ENCODE results near the gene MAB21L4.
A peak's percentile ranks its signal among the peaks of the same experiment; 100 is the strongest.

MAB21L4 gene

DNA sequence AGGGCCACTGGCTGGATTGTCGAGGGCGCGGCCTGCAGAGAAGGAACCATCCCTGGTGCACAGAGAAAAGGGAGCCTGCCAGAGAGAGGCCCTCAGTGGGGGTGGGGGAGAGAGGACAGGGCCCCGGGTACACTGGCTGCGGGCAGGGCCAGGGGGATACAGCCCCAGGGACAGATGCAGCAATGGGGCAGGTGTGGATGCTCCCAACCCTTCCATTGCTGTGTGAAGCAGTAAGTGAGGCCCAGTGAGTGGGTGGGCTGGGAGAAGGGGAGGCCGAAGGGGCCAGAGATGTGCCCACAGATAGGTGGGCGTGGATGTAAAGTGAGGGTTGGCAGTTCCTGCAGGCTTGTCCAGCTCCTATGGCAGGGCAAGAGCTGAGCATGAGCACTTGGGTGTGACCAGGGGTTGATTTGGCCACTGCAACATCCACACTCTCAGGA lies 19.9 kb downstream of the MAB21L4 start:
- no peak for DNase-seq

DNA sequence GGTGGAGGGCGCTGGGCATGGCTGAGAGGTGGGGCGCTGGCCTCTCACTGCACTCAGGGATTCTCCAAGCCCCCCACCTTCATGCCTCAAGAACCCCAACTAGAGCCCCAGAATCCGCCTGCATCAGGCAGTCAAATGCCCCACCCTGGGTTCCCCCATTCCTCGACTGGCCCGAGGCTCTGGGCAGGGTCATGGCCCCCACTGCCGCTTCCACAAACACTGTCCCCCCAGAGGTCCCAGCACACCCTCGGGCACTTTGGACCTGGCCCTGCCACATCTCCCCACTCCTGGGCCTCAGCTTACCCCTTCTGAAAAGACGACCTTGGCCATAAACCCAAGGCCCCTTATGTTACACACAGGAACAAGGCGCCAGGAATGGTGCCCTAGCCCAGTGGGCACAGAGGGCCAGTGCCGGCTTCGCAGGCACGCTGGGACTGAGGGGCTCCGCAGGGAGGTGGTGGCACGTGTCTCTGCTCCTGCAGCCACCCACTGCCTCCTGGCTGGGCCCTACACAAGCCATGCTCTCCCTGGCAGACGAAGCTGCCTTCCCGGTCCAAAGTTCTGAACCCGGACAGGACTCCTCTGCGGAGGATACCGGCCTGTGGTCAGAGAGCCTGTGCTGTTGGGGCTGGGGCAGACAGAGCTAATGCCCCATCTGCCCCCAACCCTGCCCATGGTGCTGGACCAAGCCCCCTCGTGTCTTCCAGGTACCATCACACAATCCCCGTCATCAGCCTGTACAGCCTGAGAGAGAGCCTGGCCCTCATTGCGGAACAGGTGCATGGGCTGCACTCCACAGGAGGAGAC lies 20.5 kb downstream of the MAB21L4 start:
- no peak for DNase-seq

DNA sequence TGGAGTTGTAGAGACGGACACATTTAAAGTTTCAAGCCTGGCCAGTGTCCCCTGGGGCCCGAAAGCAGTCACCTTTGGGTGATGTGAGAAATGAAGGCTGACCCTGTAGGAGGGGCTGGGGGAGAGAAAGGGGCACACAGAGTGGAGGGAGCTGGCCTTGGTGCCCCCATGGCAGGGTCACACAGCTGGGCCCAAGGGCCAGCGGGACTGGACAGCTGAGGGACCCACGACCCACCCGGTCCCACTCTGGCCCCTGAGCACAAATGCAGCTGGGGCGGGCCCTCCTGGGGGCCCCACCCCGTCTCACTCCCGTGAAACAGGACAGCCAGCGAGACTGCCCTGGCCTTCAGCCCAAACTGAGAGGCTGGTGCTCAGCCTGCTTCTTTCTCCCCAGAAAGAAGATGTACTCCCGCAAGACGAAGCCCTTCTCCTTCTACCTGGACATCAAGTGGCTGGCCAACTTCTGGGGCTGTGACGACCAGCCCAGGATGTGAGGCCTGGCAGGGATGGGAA lies 21.2 kb downstream of the MAB21L4 start:
- no peak for DNase-seq

DNA sequence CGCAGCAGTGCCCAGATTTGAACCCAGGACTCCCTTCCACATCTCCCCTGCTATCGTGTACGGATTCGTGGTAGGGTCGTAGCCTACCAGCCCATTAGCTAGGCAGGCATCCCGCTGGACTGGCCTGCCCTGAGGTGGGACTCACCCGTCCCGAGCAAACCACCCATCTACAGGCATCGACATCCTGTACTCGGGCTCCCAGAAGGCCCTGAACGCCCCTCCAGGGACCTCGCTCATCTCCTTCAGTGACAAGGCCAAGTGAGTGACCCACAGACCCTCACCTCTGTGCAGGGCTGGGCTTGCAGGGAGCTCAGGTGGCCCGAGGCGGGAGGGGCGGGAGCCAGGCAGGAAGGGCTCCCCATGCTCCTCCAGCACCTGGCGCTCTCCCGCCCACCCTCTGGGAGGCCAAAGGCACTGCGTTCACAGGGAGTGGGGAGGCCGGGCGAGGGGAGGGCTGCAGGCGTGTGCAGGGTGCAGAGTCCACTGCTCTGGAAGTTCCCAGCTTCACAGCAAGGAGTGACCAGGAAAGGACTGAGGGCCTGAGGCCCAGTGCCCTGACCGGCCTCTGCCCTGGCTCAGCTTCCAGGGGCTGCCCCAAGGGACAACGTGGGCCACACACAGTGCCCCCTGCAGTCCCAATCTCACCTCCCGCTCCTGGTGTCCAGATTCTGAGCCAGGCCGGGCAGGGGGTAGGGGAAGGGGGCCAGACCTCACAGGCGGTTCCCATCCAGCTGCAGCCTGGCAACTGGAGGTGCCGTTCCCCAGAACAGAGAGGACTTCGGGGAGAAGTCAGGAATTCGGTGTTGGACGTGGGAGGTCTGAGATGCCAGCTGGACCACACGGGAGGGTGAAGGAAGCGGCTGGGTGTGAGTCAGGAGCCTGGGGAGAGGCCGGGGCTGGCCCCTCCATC lies 21.9 kb downstream of the MAB21L4 start:
- no peak for DNase-seq

DNA sequence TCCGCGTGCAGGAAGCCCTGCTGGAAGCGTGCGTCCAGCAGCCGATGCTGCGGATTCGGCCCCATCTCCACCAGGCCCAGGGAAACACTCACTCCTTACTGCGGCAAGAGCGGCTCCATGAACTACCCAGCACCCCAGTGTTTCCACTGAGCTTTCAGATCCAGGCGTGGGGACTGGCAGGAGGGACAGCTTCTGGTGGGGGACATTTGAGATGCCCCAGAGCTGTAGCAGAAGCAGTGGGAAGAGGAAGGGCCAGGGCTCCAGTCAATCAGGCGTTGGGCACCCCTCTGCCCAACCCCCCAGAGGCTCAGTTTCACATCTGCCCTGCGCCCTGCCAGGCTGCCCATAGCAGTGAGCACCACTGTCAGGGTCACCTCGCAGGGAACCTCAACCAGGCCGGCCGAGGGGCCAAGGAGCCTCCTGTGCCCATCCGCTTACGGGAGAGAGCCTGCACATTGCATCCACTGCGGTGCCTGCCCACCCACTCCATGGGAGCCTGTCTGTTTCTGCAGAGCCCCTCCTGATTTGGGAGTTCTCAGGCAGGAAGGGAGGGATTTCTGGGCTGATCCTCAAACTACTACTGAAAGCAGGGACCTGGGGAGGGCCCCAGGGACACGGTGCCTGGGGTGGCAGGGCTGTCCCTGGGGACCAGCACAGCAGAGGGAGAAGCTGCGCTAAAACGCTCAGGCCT lies 22.7 kb downstream of the MAB21L4 start:
- no peak for DNase-seq

DNA sequence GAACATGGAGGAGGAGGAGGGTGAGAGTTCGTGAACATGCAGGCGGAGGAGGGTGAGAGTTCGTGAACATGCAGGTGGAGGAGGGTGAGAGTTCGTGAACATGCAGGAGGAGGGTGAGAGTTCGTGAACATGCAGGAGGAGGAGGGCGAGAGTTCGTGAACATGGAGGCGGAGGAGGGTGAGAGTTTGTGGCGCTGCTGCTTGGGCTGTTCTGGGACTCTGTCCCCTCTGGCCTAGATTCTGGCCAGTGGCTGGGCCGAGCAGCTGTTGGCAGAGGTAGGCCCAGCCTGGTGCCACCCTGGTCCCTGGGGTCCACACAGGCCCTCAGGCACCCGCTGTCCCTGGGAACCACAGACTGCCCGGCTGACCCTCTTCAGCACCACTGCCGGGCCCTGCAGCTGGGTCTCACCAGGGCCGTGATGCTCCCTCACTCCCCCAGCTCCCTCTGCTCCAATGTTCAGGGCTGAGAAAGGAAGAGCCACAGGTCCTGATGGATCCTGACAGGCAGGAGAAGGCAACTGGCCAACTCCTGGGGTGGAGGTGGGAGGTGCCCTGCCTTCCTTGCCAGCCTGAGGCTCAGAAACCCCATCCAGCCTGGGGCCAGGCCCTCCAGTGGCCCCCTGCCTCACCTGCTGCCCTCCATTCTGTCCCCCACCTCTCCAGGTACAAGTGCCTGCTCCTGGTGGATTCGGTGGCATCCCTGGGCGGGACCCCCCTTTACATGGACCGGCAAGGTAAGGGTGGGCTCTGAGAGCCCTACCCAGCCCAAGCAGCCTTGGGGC lies 23.4 kb downstream of the MAB21L4 start:
- no peak for DNase-seq

DNA sequence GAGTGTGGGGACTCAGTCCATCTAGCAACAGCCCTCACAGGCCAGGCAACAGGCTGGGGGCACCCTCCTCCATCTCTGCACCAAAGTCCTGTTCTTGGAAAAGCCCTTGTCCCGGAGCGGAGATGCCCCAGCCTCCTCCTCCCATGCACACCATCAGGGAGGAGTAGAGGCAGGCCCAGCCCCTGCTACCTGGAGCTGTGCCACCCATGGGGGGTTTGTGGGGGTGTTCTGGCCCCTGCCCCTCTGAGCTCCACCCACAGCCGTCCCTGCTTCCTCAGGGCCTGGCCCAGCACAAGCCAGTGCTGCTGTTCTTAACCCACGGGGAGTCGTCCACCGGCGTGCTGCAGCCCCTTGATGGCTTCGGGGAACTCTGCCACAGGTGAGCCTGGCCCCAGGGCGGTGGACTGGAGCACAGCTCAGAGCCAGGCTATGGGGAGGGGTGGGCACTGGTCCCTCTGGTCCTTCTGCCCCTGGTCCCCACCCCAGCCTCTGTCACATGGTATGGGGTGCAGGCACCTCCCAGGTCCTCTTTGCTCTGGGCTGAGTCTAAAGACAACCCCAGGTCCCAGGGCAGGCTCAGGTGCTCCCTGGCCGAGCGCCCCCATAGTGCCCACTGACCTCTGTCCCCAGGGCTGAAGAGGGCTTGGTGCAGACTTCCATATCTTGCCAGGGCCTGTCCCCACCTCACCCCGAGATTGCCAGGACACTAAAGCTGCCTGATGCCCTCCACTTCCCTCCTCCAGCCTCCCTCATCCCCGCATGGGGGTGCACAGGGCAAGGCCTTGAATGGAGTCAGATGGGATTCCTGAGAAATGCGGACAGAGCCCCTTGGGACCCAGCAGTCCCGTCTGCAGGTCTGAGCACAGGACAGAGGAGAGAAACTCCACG lies 24.6 kb downstream of the MAB21L4 start:
- no peak for DNase-seq

DNA sequence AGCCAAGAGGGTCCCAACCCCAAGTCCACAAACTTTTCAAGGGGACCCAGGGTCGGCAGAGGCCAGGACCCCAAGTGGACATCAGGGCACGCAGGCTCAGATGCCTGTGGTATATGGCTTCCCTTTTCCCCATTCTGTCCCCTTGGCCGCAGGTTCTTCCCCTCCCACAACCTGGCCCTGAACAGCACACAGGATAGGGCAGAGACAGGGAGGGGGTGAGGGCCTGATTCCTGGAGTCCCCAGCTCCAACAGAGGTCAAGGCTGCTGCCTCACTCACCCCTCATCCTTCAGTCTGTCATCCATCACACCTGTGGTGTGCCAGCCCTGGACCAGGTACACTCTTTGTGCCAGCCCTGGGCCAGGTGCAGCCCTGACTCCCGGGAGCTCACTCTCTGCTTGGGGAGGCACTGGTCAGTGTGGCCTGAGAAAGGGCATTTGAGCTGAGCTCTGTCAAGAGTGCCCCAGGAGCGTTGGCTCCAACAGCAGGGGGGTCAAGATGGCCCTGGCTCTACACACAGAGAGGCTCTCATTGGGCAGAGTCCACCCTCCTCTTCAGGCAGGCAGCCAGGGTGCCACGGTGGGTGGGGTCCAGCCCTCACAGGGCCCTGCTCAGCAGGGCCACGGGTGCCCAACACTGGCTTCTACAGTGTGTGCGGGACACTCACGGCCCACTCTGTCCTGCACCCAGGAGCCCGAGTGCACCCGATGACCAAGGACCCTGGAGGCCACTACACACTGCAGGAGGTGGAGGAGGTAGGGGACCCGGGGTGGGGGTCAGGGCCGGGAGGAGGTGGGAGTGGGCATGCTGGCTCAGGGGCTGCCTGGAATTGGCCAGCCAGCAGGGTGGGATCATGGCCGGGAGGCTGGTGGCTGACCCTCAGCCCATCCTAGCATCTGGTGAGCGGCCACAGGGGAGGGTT lies 25.7 kb downstream of the MAB21L4 start:
- no peak for DNase-seq

DNA sequence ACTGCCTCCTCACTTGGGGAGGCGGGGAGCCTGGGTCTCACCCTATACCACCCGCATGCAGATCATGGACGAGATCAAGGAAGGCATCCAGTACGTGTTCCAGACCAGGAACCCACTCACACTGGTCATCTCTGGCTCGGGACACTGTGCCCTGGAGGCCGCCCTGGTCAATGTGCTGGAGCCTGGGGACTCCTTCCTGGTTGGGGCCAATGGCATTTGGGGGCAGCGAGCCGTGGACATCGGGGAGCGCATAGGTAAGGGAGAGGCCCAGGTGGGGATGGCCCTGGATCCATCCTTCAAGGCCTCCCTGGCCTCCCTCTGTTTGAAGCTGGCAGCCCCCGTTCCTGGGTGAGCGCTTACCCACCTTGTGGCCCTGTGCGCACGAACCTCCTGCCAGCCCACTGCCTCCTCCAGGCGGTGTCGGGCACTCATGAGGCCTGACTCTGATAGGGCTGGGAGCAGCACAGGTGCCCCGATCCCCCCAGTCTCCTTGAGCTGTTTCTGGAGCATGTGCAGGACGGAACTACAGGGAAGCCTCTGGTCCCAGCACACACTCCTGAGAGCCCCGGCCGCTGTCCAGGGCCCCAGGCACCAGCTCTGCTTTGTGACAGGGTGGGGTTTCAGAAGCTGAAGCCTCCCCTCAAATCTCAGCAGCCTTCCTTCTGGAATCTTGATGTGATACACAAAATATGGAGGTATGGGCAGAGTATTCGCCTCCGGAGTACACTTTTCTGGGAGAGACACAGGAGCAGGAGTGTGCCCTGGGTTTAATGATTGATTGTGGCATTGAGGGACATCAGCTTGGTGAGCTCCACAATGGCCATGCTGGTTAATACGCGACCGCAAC lies 26.6 kb downstream of the MAB21L4 start:
- no peak for DNase-seq

DNA sequence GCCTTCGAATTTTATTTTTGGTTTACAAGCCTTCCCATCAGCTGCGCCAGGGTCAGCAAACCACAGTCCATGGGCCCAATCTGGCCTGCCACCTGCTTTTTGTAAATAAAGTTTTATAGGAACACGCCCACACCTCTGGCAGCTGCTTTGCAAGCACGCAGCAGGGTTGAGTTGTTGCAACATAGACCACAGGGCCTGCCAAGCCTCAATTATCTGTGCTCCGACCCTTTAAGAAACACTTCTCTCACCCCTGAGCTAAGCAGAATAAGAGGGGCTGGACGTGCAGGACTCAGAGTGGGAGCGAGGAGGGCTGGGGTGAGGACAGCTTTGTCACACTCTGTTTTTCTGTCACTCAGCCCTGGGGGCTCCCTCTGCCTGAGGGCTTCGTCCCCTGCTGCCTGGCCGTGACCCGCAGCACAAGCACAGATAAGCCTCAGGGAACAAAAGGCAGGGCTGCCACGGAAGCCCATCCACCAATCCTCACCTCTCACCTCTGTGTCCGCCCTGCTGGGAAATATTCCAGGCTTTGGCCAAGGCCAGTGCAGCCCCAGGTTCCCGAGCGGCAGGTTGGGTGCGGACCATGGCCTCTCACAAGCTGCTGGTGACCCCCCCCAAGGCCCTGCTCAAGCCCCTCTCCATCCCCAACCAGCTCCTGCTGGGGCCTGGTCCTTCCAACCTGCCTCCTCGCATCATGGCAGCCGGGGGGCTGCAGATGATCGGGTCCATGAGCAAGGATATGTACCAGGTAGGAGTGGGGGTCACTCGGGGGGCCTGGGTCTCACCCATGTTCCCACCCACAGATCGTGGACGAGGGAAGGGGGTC lies 27.5 kb downstream of the MAB21L4 start, which contains the start of gene AGXT:
Gene AGXT, plus strand, starts transcription at position 539 of the 823 bp plus-strand sequence. Its CDS starts 42 bp downstream, at position 581.
- peak; percentile 68 for DNase-seq

DNA sequence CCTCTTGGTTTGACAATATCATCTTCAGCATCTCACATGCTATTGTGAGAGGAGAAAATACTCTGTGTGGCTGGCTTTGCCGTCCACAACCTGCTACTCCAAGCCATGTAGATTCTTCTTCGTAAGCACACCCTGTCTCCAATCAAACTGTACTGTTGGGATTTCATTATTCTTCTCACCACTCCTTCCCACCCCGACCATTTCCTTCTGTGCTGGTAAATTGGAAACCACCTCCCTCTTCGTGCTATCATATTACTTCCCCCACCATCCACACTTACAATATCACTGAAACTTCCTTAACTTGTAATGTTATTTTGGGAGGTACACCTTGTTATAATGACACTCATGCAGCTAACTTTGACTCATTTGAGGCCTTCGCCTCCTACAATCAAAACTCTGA lies 30.6 kb downstream of the MAB21L4 start:
- no peak for DNase-seq

DNA sequence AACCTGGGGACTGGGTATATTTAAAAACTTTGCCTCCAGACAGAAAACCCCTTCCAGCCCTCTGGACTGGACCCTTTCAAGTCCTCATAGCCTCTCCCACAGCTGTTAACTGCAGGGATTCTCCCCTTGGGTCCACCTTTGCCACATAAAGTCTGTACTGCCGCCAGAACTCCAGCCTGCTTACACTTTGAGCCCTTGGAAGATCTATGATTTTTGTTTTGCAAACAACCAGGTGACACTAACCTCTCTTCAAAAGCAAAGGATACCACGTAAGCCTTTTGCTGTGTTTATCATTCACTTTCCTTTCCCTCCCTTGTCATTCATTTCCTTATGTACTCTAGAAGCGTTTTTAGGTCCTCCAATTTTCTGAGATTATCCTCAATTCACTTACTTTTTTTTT lies 31.5 kb downstream of the MAB21L4 start:
- DNase-seq = no peak

DNA sequence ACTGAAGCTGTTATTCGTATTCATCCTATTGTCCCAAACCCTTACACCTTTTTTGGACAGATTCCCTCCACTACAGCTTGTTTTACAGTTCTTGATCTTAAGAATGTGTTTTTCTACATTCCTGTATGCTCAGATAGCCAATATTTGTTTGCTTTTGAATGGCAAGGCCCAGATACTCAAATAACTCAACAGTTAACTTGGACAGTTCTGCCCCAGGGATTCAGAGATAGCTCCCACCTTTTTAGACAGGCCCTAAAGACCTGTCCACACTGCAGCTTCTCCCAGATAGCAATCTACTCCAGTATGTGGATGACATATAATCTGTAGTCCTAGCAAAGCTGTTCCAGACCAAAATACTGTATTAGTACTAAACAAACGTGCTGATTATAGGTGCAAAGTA lies 34.4 kb downstream of the MAB21L4 start:
- DNase-seq = no peak

DNA sequence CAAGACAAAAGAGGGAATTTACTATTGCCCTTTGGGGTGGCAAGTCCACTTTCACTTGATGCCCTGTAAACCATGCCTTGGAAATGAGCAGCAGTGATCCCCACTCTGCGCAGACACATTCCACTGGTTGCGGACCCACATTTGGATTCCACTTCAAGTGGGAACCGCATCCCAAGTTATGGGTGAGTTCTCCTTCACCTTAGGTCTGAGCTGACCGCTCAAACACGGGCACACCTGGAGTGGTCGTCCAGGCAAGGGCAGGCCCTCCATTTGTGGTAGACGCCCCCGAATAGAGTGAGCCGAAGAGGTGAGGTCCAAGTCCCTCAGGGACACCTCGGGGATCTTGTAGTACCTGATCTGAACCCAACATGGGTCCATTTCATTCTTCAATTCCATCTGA lies 37.1 kb downstream of the MAB21L4 start:
- no peak for DNase-seq

DNA sequence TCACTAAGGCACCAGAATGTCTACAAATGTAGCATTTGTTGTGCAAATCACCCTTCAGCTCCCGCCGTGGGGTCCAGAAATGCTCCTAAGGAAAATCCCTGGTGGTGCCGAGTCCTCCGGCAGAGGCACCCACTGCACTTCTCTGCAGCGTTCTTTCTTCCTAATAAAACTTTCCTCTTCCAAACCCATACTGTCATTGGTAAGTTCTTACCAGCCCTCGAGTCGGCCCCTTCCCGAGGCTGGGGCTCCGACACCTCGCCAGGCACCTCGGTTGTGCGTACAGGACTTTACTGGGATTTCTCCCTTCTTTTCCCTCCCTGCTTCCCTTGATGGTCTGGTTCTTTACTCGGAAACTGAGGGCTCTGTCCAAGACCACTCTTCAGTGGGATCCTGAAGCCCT lies 37.6 kb downstream of the MAB21L4 start:
- no peak for DNase-seq

DNA sequence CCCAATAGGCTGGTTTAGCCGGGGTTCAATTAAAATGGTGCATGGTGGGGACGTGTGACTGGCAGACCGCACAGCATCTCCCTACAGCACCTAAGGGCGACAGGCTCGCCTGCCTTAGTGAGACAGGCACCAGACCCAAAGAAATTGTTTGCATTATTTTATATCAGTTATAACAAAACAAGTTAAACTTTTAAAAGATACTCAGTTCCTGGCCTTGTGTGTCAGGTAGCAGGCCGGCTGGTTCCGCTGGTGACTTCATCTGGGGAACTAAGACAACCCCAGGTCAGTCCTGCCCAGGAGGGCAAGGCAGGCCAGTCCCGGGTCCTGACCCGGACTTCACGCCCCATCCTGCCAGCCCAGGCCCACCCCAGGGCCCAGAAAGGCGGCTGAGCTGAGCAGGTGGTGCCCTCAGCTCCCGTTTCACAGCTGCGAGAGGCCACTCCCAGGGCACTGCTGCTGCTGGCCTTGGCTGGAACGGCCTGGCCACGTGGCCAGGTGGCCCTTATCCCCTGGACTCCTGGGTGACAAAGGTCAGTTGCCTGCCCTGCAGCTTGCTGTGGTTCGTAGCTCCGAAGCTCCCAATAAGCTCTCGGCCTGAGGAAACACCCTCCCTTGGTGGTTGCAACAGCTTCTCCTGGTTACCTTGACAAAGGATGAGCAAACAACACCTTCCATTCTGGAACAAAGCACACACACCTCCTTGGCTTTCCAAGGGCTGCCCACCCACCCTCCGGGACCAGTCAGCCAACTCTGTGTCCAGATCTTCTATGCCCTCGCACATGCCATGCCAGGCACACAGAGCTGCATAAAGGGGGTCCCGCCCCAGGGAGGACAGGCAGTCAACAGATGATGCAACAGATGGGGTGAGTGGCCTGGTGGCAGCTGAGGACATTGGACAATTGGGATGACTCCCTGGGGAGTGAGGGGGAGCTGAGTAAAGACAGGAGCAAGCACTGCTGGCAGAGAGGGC lies 38.6 kb downstream of the MAB21L4 start:
- DNase-seq = no peak

All from NCI-H748 treated with DMSO at 0.1 percent for 48 hours (cell line).